GF-D8 (cell line): Measurements from ENCODE around the gene STARD4.

Experiments
- DNase-seq: peaks from one replicate; lab custom pipeline; 2025; lab: John Stamatoyannopoulos, UW

Gene STARD4

GRCh38 chr5:111472096-111472495, 40.2 kb downstream of the STARD4 start:
- DNase-seq = no peak

GRCh38 chr5:111469903-111470302, 42.4 kb downstream of the STARD4 start:
- DNase-seq = no peak

- DNase-seq = no peak
Measured at GRCh38 chr5:111469293-111469896, 42.9 kb downstream of the STARD4 start.

- no peak for DNase-seq
Measured at GRCh38 chr5:111463311-111463710, 49.0 kb downstream of the STARD4 start.

- no peak for DNase-seq
Measured at GRCh38 chr5:111461934-111462333, 50.4 kb downstream of the STARD4 start.

GRCh38 chr5:111461255-111461671, 51.1 kb downstream of the STARD4 start:
- DNase-seq = no peak

- DNase-seq = no peak
Measured at GRCh38 chr5:111454776-111455175, 57.6 kb downstream of the STARD4 start.

- no peak for DNase-seq
Measured at GRCh38 chr5:111454198-111454622, 58.1 kb downstream of the STARD4 start.

- no peak for DNase-seq
Measured at GRCh38 chr5:111453747-111454146, 58.6 kb downstream of the STARD4 start.

- DNase-seq = no peak
Measured at GRCh38 chr5:111453295-111453694, 59.0 kb downstream of the STARD4 start.

- no peak for DNase-seq
Measured at GRCh38 chr5:111447822-111448221, 64.5 kb downstream of the STARD4 start.

GRCh38 chr5:111447099-111447498, 65.2 kb downstream of the STARD4 start:
- DNase-seq = no peak
